GM19328 (cell line): ENCODE results near the gene CSTB.

Source experiments
- ATAC-seq: cut with Tn5 transposase; IDR thresholded peaks from one replicate; pipeline ENCODE4 v1.9.1; 2021; ENCODE audit warnings: mild to moderate bottlenecking, moderate library complexity; ENCODE audit not compliant: unreplicated experiment

The CSTB gene

GRCh38 chr21:43769325-43769958 lies 6.7 kb downstream of the CSTB start:
- ATAC-seq: no peak

GRCh38 chr21:43768868-43769167 lies 7.3 kb downstream of the CSTB start:
- ATAC-seq: no peak

- ATAC-seq: no peak
These were observed 7.9 kb downstream of the CSTB start for GRCh38 chr21:43767984-43768867.

- ATAC-seq: no peak
These were observed 8.6 kb downstream of the CSTB start for GRCh38 chr21:43767498-43767983.

GRCh38 chr21:43766734-43767497 lies 9.2 kb downstream of the CSTB start:
- ATAC-seq: no peak

GRCh38 chr21:43764576-43765495 lies 11.3 kb downstream of the CSTB start:
- no peak for ATAC-seq

GRCh38 chr21:43763901-43764523 lies 12.1 kb downstream of the CSTB start:
- no peak for ATAC-seq

GRCh38 chr21:43762303-43763128 lies 13.6 kb downstream of the CSTB start:
- ATAC-seq: no peak

- ATAC-seq: no peak
These were observed 14.2 kb downstream of the CSTB start for GRCh38 chr21:43761886-43762285.

GRCh38 chr21:43760391-43760958 lies 15.6 kb downstream of the CSTB start:
- no peak for ATAC-seq

GRCh38 chr21:43759651-43760050 lies 16.5 kb downstream of the CSTB start:
- ATAC-seq: no peak

GRCh38 chr21:43758811-43759210 lies 17.3 kb downstream of the CSTB start:
- no peak for ATAC-seq

- ATAC-seq: no peak
These were observed 17.9 kb downstream of the CSTB start for GRCh38 chr21:43758111-43758641.

GRCh38 chr21:43757601-43758000 lies 18.5 kb downstream of the CSTB start:
- ATAC-seq: no peak

GRCh38 chr21:43755820-43756594 lies 20.1 kb downstream of the CSTB start:
- ATAC-seq: no peak

GRCh38 chr21:43754948-43755781 lies 20.9 kb downstream of the CSTB start:
- ATAC-seq: no peak

- ATAC-seq: no peak
These were observed 22.7 kb downstream of the CSTB start for GRCh38 chr21:43753439-43753799.
